Endothelial cell of umbilical vein (primary cell): Measurements from ENCODE around the gene TMEM270. TPM values are rescaled to one million over a fixed set of nuclear protein-coding genes. Genes with fewer than 3 reads are reported as not detected.

Experiments used
- BruUV-seq: library from RNA; stranded (reverse); fragments of 400-500 nt; replicated peaks from 2 replicates; lab custom pipeline; 2021; lab: Mats Ljungman, UMichigan
- CTCF ChIA-PET: fragments of 300-600, 350-600 bp; sonication (Branson Sonifier 250); formaldehyde crosslinking; loops from one replicate; lab custom pipeline; 2021; ENCODE audit warnings: antibody characterized with exemption, inconsistent platforms; lab: Charles Lee
- POLR2A ChIA-PET: fragments of 300-600, 350-600 bp; sonication (Branson Sonifier 250); formaldehyde crosslinking; loops from one replicate; lab custom pipeline; 2021; ENCODE audit warnings: antibody characterized with exemption, inconsistent platforms; lab: Charles Lee
- DNase-seq: peaks from one replicate; pipeline ENCODE4 v3.0.0-alpha.2; 2011; ENCODE audit warnings: low read depth, low spot score
- FAIRE-seq: peaks from 2 replicates; lab custom pipeline; 2011; peaks lifted over from hg19 to GRCh38; lab: Jason Lieb, UNC
- H2AFZ ChIP-seq: 2 replicates; pipeline ENCODE4 v1.6.0; 2012; ENCODE audit warnings: low read depth, low read length, control low read depth, inconsistent platforms
- H3K27ac ChIP-seq: 2 replicates; pipeline ENCODE4 v1.5.1; 2011; ENCODE audit warnings: low read depth, mild to moderate bottlenecking, control low read depth, low read length, moderate library complexity; ENCODE audit not compliant: insufficient read depth
- H3K27me3 ChIP-seq, 2 experiments: 2 replicates each; pipeline versions ENCODE4 v1.6.0 to v1.6.1; 2011; ENCODE audit warnings: low read length in 2 of 2, mixed read lengths in 1 of 2; ENCODE audit not compliant: control insufficient read depth in 2 of 2, insufficient read depth in 2 of 2
- H3K36me3 ChIP-seq, 2 experiments: 2 replicates in 1 of 2; 3 replicates in 1 of 2; pipeline ENCODE4 v1.5.1; 2011; ENCODE audit warnings: low read length in 2 of 2, mild to moderate bottlenecking in 1 of 2, moderate library complexity in 1 of 2; ENCODE audit not compliant: control insufficient read depth in 2 of 2, insufficient read depth in 2 of 2; ENCODE audit errors: extremely low read depth in 1 of 2
- H3K4me1 ChIP-seq: 3 replicates; pipeline ENCODE4 v1.5.1; 2011; ENCODE audit warnings: mild to moderate bottlenecking, low read length; ENCODE audit not compliant: control insufficient read depth, insufficient read depth; ENCODE audit errors: extremely low read depth
- H3K4me2 ChIP-seq: 2 replicates; pipeline ENCODE4 v1.6.1; 2011; ENCODE audit warnings: low read length, control low read depth, mixed read lengths; ENCODE audit not compliant: insufficient read depth
- H3K4me3 ChIP-seq, 3 experiments: fragments of 200-600 bp in 1 of 3; sonication (generic), shearing (Covaris generic) in 1 of 3; replicated peaks in 1 of 3; 2 replicates each; pipeline ENCODE4 v1.5.1; 2011 to 2016; ENCODE audit warnings: control low read depth in 3 of 3, low read length in 3 of 3, mild to moderate bottlenecking in 2 of 3, inconsistent platforms in 1 of 3, low read depth in 1 of 3, moderate library complexity in 1 of 3; ENCODE audit not compliant: insufficient read depth in 1 of 3
- H3K79me2 ChIP-seq: 2 replicates; pipeline ENCODE4 v1.6.0; 2012; ENCODE audit warnings: low read length, inconsistent platforms; ENCODE audit not compliant: control insufficient read depth, insufficient read depth
- H3K9ac ChIP-seq: replicated peaks from 2 replicates; pipeline ENCODE3; 2011; ENCODE audit warnings: low read length, control low read depth; ENCODE audit not compliant: insufficient read depth; ENCODE audit errors: extremely low read depth
- H3K9me1 ChIP-seq: replicated peaks from 3 replicates; pipeline ENCODE4 v1.6.0; 2011; ENCODE audit warnings: mild to moderate bottlenecking, low read length; ENCODE audit not compliant: control insufficient read depth, insufficient read depth; ENCODE audit errors: extremely low read depth
- H3K9me3 ChIP-seq: replicated peaks from 2 replicates; pipeline ENCODE4 v1.5.1; 2012; ENCODE audit warnings: low read length, inconsistent platforms; ENCODE audit not compliant: control insufficient read depth, insufficient read depth
- H4K20me1 ChIP-seq: replicated peaks from 2 replicates; pipeline ENCODE3; 2011; ENCODE audit warnings: mild to moderate bottlenecking, low read length; ENCODE audit not compliant: control insufficient read depth, insufficient read depth; ENCODE audit errors: extremely low read depth
- EZH2 ChIP-seq: IDR thresholded peaks from 2 replicates; pipeline ENCODE4 v1.6.1; 2012; ENCODE audit warnings: borderline replicate concordance, low read depth, mild to moderate bottlenecking, moderate library complexity, low read length, inconsistent platforms; ENCODE audit not compliant: severe bottlenecking
- FOS ChIP-seq: IDR thresholded peaks from 2 replicates; pipeline ENCODE4 v1.6.1; 2011; ENCODE audit warnings: mild to moderate bottlenecking, low read length, moderate library complexity, borderline replicate concordance; ENCODE audit not compliant: insufficient read depth
- GATA2 ChIP-seq: IDR thresholded peaks from 2 replicates; pipeline ENCODE4 v1.7.0; 2011; ENCODE audit warnings: low read depth, mild to moderate bottlenecking, moderate library complexity, mixed read lengths, low read length; ENCODE audit not compliant: insufficient read length, insufficient read depth
- JUN ChIP-seq: IDR thresholded peaks from 2 replicates; pipeline ENCODE4 v1.6.1; 2011; ENCODE audit warnings: borderline replicate concordance, low read depth; ENCODE audit not compliant: insufficient read length, insufficient read depth
- MYC ChIP-seq: IDR thresholded peaks from one replicate; pipeline ENCODE4 v1.6.1; 2011; ENCODE audit warnings: mild to moderate bottlenecking, low read depth, low read length
- POLR2A ChIP-seq: IDR thresholded peaks from 2 replicates; pipeline ENCODE4 v1.6.1; 2012; ENCODE audit warnings: low read depth, mild to moderate bottlenecking, control low read depth, low read length
- POLR2AphosphoS5 ChIP-seq: IDR thresholded peaks from 2 replicates; pipeline ENCODE4 v1.6.1; 2012; ENCODE audit warnings: low read depth, mild to moderate bottlenecking, control low read depth, low read length, moderate library complexity; ENCODE audit not compliant: insufficient read depth
- dilution Hi-C: fragments of 300-500 bp; cut with MboI; formaldehyde crosslinking; loops from one replicate; pipeline ENCODE4 v1.15.0; 2019; ENCODE audit warnings: low sequenced_read_pairs; ENCODE audit not compliant: extremely low pct_ligation_motif_present
- intact Hi-C: fragments of 100-400 bp; cut with micrococcal nuclease; formaldehyde crosslinking; loops from one replicate; pipeline ENCODE4 v1.10.0; 2022
- polyA plus RNA-seq, 4 experiments: library from polyadenylated mRNA; depleted of rRNA in 3 of 4; stranded (reverse) in 3 of 4; unstranded in 1 of 4; fragments of >200 nt; gene quantifications; 2 replicates each; pipeline versions ENCODE4 v1.2.1 to v1.2.3, GENCODE V29; 2011 to 2012; ENCODE audit warnings: missing spikeins in 1 of 4
- total RNA-seq: library from RNA; stranded (reverse); gene quantifications from 2 replicates; pipeline ENCODE4 v1.2.3, GENCODE V29; 2021
- TF ChIP-seq, protein P1 (sequence below), 2 donors: IDR thresholded peaks; 1 replicate in 1 of 2; 2 replicates in 1 of 2; pipeline ENCODE4 v1.5.1; 2011; ENCODE audit warnings: low read length in 2 of 2, mild to moderate bottlenecking in 2 of 2, moderate library complexity in 2 of 2, control low read depth in 1 of 2, inconsistent platforms in 1 of 2, low read depth in 1 of 2; ENCODE audit not compliant: insufficient read depth in 1 of 2; ENCODE audit errors: extremely low read depth in 1 of 2
- TF ChIP-seq, protein P2 (sequence below): IDR thresholded peaks from 2 replicates; pipeline ENCODE4 v1.6.1; 2011; ENCODE audit not compliant: insufficient read depth, insufficient read length

Gene TMEM270
- total and polyA plus RNA-seq, 2 donors (not counting 3 experiments of a cell fraction or from before 2014, with no cell fraction given), result not detected

DNA sequence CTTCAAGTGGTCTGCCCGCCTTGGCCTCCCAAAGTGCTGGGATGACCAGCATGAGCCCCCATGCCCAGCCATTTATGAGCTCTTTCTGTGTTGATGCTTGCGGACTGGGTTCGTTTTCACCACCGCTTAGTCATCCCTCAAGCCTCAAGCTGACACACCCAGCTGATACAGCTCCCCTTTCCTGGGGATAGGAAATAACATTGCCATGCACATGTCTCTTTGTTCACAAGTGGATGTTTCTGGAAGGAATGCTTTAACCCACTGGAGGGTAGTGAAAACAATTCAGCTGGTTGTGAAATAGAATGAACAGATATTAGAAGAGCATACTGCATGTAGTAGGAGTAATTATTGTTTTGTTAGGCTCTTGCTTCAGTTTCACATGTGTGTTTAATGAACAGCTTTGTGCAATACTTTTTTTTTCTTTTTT is 10.2 kb upstream of the TMEM270 start:
- Histone ChIP-seq H3K27ac (peak overlapping the region; percentile 93), H3K9me1 (no peaks in the 10 kb centered on the region), H3K4me3 (no peak overlapping the region), H3K9ac (peak overlapping the region; percentile 74), H3K27me3 (no peaks in the 10 kb centered on the region), H3K9me3 (no peaks in the 10 kb centered on the region), H3K4me2 (peak overlapping the region; percentile 9), H4K20me1 (no peaks in the 10 kb centered on the region), H3K79me2 (no peaks in the 10 kb centered on the region), H3K36me3 (no peaks in the 10 kb centered on the region), H3K4me1 (peaks cover 16% of the 10 kb centered on the region), H2AFZ (no peak overlapping the region)
- BruUV-seq, result no TSS peak
- ChIA-PET CTCF (interaction anchor here (0.7 to 2.8 kb wide), 14 partner anchors 9 to 244 kb away, joined by 3 to 18 read pairs (median 5); partner anchors contain the start of genes ABHD11, METTL27 and VPS37D), POLR2A (interaction anchor here (0.5 to 1.5 kb wide), 5 partner anchors 8 to 807 kb away, joined by 3 to 21 read pairs (median 5); partner anchors contain the start of genes GTF2I and METTL27)
- dilution Hi-C loops, result no loop called here
- peak; percentile 89 for DNase-seq
- intact Hi-C loops, result loop anchor here (1.0 kb wide), 5 partner anchors 8 to 132 kb away; partner anchors contain the start of genes ABHD11 and METTL27
- TF ChIP-seq MYC (peak; percentile 84), FOS (peak; percentile 89), POLR2A (peak; percentile 14), POLR2AphosphoS5 (peak; percentile 51), EZH2 (no peak), GATA2 (no peak), JUN (peak; percentile 55)
- TF ChIP-seq, protein P1, sequence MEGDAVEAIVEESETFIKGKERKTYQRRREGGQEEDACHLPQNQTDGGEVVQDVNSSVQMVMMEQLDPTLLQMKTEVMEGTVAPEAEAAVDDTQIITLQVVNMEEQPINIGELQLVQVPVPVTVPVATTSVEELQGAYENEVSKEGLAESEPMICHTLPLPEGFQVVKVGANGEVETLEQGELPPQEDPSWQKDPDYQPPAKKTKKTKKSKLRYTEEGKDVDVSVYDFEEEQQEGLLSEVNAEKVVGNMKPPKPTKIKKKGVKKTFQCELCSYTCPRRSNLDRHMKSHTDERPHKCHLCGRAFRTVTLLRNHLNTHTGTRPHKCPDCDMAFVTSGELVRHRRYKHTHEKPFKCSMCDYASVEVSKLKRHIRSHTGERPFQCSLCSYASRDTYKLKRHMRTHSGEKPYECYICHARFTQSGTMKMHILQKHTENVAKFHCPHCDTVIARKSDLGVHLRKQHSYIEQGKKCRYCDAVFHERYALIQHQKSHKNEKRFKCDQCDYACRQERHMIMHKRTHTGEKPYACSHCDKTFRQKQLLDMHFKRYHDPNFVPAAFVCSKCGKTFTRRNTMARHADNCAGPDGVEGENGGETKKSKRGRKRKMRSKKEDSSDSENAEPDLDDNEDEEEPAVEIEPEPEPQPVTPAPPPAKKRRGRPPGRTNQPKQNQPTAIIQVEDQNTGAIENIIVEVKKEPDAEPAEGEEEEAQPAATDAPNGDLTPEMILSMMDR (IDR thresholded peaks at IDR 0.05; ENCODE audit: extremely low read depth in 1 of 2, insufficient read depth in 1 of 2, low read depth in 1 of 2, low read length in 2 of 2), result no peak
- TF ChIP-seq, protein P2, sequence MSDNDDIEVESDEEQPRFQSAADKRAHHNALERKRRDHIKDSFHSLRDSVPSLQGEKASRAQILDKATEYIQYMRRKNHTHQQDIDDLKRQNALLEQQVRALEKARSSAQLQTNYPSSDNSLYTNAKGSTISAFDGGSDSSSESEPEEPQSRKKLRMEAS, result no peak
- peak; percentile 95 for FAIRE-seq
